GM19193 (cell line): ENCODE results near the gene FADS6.

Experiments used
- POLR2A ChIP-seq: IDR thresholded peaks from 4 replicates; pipeline ENCODE4 v1.6.1; 2011; ENCODE audit not compliant: insufficient read depth, insufficient read length; ENCODE audit errors: extremely low read depth

FADS6 gene

DNA sequence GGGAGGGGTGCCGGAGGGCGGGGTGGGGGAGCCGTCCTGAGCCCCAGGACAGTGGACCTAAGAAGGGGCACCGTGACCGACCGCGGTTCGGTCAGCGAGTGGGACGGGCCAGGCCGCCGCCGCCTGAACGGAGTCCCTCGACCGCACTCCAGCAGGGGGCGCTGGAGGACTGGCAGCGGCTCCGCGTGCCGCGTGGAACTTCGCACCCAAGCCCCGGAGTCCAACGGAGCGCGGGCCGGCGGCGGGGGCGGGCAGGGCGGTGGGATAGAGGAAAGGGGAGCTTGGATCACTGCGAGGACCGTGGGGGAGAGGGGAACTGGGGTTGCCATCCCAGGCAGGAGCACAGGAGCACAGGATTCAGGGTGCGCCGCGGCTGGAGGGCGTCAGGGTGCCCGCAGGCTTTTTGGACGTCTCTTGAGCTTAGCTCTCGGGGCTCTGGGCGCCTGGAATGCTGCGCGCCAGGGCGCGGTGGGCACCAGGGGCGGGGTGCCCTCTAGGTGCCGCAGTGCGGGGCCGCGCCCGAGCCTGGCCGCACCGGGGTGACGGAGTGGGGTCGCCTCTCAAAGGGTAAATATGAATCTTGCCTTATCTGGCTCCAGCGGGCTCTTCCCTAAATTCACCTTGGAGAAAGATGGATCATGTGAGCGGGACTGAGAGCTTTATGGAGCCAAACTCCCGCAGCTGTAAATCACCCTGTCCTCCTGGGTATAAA lies 30.3 kb upstream of the FADS6 start:
- TF ChIP-seq POLR2A = no peak

- no peak for TF ChIP-seq POLR2A
These were observed 29.5 kb upstream of the FADS6 start, which contains the start of gene USH1G for GRCh38 chr17:74922694-74923537. USH1G (minus strand) TSS chr17:74923255; CDS start chr17:74923073, 182 bp downstream.

GRCh38 chr17:74922172-74922571 lies 28.7 kb upstream of the FADS6 start:
- no peak for TF ChIP-seq POLR2A

GRCh38 chr17:74921769-74922168 lies 28.3 kb upstream of the FADS6 start:
- no peak for TF ChIP-seq POLR2A

DNA sequence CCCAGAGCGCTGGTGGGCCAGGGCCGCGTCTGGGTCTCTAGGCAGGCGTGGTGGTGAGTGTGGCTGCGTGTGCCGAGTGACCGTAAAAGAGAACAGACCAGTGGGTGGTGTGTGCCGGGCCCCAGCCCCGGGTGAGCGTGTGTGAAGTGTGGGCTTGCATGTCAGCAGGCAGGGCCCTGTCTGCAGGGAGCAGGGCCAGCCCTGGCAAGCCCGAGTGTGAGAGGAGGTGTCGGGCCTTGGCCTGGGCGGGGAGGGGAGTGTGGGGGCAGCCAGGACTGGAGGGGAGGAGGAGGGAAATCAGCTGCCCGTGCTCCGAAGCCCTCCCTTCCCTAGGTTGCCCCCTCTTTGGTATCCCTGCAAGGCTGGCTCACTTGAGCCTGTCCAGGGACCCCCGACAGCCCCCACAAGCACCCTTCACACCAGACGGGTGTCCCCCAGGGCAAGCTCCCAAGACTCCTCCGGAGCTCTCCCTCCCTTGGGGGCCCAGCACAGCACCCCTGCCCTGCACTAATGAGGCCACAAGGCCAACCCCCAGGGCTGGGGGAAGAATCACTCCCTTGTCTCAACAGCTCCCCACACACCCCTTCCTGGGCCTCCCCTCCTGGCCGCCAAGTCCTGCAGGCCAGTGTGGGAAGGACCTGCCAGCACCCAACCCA lies 27.7 kb upstream of the FADS6 start:
- no peak for TF ChIP-seq POLR2A

- no peak for TF ChIP-seq POLR2A
These were observed 27.2 kb upstream of the FADS6 start for GRCh38 chr17:74920642-74921025.

DNA sequence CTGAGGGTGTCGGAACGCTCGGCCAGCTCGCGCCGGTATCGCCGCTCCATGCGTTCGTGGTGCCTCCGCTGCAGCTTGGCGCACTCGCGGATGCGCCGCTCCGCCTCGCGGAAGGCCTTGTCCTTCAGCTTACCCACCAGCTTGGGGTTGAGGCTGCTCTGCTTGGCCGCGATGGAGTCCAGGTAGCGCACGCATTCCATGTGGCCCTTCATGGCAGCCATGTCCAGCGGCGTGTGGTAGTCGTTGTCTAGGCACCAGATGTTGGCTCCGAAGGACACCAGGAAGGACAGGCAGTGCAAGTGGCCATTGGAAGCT lies 26.8 kb upstream of the FADS6 start:
- TF ChIP-seq POLR2A = no peak

DNA sequence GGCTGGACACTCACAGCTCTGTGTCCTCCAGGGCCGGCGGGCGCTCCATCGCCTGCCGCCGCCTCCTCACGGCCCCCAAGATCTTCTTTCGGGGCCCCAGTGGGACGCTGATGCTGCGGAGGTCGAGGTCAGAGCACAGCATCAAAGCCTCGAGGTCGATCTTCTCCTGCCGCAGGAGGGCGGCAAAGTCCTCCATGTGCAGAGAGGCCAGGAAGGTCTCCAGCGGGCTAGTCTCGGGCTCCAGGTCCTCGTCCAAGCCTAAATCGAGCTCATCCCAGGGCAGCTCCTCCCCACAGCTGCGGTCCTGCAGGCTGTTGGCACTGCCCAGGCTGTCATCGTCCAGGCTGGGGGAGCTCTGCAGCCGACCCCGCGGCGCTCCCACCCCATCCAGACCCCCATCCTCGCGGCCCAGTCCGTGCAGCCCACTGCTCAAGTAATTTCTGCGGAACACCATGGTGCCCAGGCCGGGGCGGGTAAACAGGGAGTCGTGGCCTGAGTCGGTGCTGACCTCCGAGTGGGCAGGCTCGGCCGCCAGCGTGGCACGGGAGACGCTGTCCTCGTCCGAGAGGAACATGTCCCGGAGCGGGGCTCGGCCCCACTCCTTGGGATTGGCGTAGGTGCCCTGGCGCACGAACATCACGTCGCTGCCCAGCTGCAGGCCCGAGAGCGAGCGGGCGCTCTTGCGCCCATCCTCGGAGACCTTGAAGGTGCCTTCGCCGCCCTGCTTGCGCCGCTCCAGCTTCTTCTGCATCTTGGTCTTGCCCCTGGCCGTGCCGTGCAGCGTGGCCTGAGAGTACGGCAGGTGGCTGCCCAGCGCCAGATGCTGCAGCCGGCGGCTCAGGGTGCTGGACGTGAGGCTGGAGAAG lies 26.2 kb upstream of the FADS6 start:
- TF ChIP-seq POLR2A = no peak

- no peak for TF ChIP-seq POLR2A
These were observed 25.5 kb upstream of the FADS6 start for GRCh38 chr17:74918906-74919305.

DNA sequence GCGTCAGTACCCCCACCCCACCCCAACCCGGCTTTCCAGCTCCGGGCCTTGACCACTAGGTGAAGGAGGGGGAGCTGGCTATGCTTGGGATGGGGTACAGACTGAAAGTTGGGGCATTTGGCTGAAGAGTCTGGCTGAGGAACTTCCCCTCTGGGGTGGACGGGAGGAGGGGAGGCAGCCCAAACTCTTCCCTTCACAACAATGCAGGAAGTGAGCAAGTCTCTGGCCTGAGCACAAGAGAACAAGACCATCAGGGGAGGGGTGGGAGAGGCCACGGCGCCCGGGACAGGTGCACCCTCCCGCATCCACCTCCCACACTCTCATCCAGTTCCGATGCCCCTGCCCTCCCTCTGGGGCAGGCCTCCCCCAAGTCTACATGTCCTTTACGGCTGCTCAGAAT lies 24.0 kb upstream of the FADS6 start:
- TF ChIP-seq POLR2A = no peak

- TF ChIP-seq POLR2A = no peak
These were observed 23.4 kb upstream of the FADS6 start for GRCh38 chr17:74916851-74917199.

DNA sequence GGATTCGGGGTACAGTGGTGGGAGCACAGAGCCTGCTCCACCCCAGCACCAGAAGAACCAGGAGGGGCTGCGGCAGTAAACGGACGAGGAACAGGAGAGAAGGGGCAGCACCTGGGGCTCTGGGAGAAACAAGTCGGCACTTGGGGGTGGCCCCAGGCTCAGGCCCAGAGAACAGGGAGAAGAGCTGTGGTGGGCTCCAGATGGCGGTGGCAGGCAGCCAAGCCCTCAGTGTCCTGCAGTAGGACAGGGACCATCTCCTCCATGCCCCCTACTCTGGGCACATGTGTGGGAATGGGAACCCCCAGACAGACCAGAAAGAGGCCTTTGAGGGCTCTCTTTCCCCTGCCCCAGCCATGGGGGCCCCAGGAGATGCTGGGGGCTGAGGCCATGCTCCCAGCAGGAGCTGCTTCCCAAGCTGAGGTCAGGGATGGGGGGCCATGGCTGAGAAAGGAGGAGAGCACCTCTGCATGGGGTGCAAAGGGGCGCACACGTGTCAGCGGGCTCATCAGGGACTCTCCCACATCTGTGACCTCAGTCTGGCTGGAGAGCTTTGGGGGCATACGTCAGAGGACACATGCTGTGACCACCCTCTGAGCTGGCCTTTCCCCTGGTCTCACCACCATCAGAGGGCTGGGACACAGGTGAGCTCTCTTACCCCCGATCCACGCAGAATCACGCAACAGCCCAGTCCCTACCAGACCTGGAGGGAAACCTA lies 22.9 kb upstream of the FADS6 start:
- TF ChIP-seq POLR2A = no peak

GRCh38 chr17:74907012-74907411 lies 13.6 kb upstream of the FADS6 start:
- no peak for TF ChIP-seq POLR2A

- TF ChIP-seq POLR2A = no peak
These were observed 11.4 kb upstream of the FADS6 start for GRCh38 chr17:74904687-74905409.

DNA sequence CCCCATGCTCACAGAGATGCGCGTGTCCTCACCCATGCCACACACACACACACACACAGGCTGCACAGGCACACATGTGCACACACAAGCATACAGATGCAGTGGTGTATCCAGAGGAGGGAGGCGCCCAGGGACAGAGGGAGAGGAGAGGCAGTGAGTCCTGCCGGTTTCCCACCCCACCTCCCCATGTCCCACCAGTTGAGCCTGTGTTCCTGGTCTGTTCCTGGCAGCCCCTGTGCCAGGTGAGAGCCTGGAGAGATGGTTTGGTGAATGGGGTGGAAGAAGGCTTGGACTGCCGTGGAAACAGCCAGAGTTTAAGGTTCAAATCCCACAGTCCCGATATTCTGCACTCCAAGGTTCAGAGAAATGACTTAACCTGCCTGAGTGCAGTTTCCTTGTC lies 10.2 kb upstream of the FADS6 start:
- no peak for TF ChIP-seq POLR2A

DNA sequence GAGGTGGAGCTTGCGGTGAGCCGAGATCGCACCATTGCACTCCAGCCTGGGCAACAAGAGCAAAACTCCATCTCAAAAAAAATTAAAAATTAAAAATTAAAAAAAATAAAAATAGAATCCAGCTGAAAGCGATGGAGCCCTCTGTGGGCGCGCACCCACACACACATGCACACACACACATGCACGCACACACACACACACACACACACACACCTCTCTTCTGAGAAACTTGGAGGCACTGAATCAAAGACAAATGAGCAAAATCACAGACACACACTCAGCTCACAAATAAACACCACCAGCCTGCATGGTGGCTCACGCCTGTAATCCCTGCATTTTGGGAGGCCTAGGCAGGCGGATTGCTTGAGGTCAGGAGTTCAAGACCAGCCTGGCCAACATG lies 9.6 kb upstream of the FADS6 start:
- TF ChIP-seq POLR2A = no peak
